Hematopoietic multipotent progenitor cell treated with erythropoietin and hydrocortisone succinate and interleukin-3 and kit ligand, for 8 days (in vitro differentiated cells): Measurements from ENCODE around the gene DTX1.

ENCODE experiments used
- DNase-seq: peaks from one replicate; pipeline ENCODE4 v3.0.0-alpha.2; 2015

The DTX1 gene

GRCh38 chr12:113095405-113095804 lies 38.9 kb downstream of the DTX1 start:
- DNase-seq, result no peak

GRCh38 chr12:113096675-113097461 lies 40.3 kb downstream of the DTX1 start:
- DNase-seq, result no peak

GRCh38 chr12:113097716-113098440 lies 41.3 kb downstream of the DTX1 start:
- DNase-seq, result no peak

- peak; percentile 66 for DNase-seq
These were observed 42.0 kb downstream of the DTX1 start for GRCh38 chr12:113098441-113099028.

GRCh38 chr12:113099364-113099763 lies 42.8 kb downstream of the DTX1 start:
- no peak for DNase-seq

- no peak for DNase-seq
These were observed 43.2 kb downstream of the DTX1 start for GRCh38 chr12:113099764-113100163.

GRCh38 chr12:113101751-113102150 lies 45.2 kb downstream of the DTX1 start:
- DNase-seq, result no peak

GRCh38 chr12:113102811-113103210 lies 46.3 kb downstream of the DTX1 start:
- DNase-seq, result no peak

GRCh38 chr12:113103756-113104450 lies 47.4 kb downstream of the DTX1 start:
- DNase-seq, result no peak

- no peak for DNase-seq
These were observed 48.5 kb downstream of the DTX1 start for GRCh38 chr12:113104953-113105510.

GRCh38 chr12:113105606-113106271 lies 49.2 kb downstream of the DTX1 start:
- no peak for DNase-seq

GRCh38 chr12:113106361-113106760 lies 49.8 kb downstream of the DTX1 start:
- DNase-seq, result no peak

GRCh38 chr12:113108308-113108707 lies 51.8 kb downstream of the DTX1 start:
- DNase-seq, result no peak

- no peak for DNase-seq
These were observed 52.8 kb downstream of the DTX1 start for GRCh38 chr12:113109360-113109759.

GRCh38 chr12:113109872-113110599 lies 53.5 kb downstream of the DTX1 start:
- DNase-seq, result no peak

- no peak for DNase-seq
These were observed 54.7 kb downstream of the DTX1 start for GRCh38 chr12:113111247-113111646.

GRCh38 chr12:113112043-113112899 lies 55.7 kb downstream of the DTX1 start:
- no peak for DNase-seq

- no peak for DNase-seq
These were observed 56.9 kb downstream of the DTX1 start for GRCh38 chr12:113113397-113113796.

GRCh38 chr12:113114447-113115178 lies 58.1 kb downstream of the DTX1 start:
- no peak for DNase-seq
